Middle frontal gyrus (tissue), 1 donor: Measurements from ENCODE around the gene TVP23C.

Source experiments
- DNase-seq: peaks from one replicate; pipeline ENCODE4 v3.0.0-alpha.2; 2015; ENCODE audit warnings: low spot score; ENCODE audit errors: extremely low spot score

Gene TVP23C

DNA sequence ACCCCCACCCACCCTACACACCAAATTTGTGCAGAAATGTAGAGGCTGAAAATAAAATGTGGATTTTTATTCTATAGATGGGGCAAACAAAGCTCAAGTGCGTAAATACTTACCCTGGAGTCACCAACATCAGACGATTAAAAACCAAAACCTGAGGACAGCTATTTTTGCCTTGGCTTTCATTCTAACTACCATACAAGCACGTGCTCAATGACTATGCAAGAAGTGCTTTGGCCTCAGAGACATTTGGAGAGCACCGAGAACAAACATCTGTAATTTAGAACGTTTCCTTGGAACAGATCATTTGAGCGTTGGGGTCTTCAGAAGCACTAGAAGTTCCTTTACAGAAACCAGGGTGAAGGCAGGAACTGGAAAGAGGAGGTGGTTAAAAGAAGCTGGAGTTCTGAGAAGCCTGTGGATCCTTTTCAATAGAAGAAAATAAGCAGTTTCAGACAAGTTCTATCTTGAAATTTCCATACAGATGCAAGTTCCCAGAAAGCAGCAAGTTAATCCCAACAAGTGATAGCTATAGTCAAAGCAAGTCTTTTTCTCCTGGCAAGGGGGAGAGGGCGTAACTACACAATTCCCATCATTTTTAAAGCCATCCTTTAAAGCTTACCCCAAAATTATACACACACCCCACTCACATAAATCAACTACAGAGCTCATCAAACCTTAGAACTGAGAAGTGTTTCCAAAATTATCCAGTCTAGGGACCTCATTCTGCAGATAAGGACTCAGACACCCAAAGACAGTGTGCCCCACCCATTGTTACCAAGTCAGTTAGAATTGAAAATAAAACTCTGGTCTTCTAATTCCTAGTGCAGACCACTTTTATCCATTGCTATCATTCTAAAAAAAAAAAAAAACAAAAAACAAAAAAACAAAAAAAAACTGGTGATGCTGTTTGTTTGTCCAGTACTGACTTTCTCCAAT is 66.3 kb downstream of the TVP23C start:
- no peak for DNase-seq

DNA sequence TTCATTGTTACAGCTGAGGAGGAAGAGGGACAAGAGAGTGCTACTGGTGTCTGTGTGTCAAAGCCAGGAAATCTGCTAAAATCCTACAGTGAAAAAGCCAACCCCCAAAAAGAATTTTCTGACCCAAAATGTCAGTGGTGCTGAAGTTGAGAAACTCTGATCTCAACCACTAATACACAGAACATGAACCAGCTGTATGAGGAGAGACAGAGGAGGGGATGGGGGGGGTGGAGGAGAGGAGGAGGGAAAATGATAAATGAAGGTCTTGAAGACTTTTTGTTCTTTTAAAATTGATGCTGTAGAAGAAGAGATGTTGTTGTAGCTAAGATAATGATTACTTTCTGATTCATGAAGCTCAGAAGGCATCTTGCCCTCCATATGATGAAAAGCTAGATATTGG is 68.5 kb downstream of the TVP23C start:
- no peak for DNase-seq

DNA sequence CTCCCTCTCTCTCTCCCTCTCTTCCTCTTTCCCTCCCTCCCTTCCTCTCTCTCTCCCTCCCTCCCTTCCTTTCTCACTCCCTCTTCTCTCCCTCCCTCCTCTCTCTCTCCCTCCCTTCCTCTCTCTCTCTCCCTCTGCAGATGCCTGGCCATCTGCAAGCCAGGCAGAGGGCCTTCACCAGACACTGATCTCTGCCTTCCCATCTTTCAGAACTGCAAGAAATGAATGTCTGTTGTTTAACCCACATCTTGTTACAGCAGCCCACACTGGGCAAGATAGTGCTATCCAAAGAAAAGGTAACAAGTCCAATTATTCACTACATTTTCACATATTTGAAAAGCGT is 69.6 kb downstream of the TVP23C start:
- no peak for DNase-seq

DNA sequence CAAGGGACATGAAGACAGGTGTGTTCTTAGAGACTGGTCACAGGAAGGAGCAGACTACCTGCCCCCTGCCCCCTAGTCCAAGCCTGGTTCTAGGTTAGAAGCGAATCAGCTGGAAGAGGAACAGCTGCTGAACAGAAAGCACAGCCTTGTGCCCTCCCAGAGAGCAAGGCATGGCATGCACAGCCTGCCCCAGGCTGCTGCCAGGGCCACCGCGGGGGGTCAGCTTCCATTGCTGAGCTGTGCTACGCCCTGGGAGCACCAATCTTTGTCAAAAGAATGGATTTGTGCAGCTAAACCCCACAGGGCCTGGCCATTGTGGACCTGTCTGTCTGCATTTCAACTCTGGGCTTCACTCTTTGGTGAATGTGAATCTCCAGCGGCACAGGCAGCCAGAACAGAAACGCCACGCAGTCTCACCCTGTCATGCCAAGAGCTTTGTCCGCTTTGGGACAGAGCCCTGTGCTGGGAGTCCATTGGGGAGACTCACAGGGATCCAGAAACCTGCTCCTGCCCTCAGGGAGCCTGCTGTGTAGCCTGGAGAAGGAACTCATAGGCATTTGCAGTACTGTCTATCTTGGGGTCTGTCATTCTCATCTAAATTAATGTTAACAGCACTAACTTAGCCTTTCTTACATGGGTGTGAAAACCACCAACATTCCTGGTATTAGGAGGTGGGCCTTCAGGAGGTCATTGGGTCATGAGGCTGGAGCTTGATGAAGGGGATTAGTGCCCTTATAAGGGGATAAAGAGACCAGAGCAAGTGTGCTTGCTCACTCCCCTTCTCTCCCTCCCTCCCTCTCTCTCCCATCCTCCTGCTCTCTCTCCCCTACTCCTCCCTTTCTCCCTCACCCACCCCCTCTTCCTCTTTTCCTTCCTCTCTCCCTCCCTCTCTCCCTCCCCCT is 70.2 kb downstream of the TVP23C start:
- DNase-seq, result no peak

DNA sequence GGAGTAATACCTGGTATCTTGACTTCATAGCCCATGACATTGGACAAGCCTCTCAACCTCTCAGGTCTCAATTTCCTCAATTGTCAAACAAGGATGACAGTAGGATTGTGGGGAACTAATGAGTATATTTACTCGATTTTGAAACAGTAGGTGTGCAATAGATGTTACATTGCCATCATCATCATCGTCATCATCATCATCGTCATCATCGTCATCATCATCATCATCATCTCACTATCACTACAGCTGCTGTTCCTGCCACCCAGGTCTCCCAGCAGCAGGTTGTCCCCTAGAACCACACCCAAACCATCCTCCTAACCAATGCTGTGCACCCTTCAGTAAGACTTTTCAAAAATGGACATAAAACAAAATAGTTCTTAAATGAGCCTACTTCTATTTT is 71.1 kb downstream of the TVP23C start:
- DNase-seq, result no peak

DNA sequence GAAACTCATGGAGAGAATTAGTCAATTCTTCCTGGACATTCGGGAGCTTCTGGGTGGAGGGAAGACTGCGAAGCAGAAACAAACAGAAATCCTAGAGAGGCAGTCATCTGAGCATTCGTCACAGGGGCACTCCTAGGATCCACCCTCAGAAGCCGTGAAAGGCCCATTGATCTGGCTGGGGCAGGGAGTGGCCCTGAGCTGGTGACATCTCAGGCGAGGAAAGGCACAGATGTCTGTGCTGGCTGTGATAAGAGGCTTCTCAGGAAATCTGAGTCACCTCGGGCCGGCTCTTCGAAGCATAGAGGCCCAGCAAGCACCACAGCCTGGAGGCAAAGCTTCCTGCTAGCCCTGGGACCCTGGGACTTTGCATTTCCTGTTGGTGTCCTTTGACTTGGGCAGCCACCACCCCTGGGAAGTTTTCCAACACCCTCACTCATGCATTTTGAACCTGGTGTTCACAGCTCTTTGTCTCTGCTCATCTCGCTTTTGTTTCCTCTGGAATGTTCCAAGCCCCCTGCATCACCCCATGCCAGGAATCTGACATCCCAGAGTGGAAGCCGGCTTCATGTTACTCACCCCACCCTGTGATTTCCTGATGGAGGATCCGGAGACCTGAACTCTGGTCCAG is 72.5 kb downstream of the TVP23C start:
- peak; percentile 49 for DNase-seq

DNA sequence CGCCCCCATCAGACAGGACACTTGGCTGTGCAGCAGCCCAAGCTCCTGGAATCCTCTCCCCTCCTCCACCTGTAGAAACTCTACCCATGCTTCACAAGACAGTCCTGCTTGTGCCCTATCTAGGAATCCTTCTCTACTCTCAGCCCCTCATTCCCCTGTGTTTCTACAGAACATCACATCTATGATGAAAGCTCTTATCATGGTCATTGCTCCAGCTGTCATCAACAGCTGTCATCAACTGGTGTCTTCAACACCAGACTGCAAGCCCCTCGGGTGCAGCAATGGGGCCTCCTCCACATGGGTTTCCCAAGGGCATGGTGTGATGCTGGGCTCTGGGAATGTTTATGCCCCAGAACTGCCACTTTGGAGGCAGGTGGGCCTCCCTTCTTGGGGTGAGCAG is 74.7 kb downstream of the TVP23C start:
- no peak for DNase-seq

DNA sequence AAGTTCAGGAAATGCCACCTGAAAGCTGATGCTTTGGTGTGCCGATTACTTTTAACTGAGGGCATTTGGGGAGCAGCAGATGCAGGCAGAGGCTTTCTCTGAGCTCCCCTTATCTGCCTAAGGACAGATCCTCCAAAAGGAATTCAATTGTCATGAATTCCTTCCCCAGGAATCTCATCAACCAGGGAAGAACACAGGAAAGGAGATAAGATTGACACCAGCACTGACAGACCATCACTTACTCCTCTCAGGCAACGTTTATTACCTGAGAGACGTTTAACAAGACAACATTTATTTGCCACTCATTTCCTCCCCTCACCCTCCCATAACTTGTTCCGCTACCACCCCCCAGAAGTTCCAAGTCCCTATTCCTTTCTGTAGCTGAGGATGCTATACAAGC is 78.2 kb downstream of the TVP23C start:
- no peak for DNase-seq

DNA sequence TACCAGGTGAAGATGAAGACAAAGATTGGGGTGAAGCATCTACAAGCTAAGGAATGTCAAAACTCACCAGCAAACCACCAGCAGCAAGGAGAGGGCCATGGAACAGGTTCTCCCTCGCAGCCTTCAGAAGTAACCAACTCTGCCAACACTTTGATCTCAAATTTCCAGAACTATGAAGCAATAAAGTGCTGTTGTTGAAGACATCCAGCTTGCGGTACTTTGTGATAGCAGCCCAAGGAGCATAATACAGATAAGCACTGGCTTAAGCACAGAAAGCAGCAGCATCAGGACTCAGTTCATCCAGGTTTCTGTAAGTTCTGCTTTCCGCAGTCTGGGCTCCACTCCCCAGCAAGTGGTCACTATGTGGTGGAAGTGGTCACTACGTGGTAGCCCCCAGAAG is 79.9 kb downstream of the TVP23C start:
- no peak for DNase-seq

DNA sequence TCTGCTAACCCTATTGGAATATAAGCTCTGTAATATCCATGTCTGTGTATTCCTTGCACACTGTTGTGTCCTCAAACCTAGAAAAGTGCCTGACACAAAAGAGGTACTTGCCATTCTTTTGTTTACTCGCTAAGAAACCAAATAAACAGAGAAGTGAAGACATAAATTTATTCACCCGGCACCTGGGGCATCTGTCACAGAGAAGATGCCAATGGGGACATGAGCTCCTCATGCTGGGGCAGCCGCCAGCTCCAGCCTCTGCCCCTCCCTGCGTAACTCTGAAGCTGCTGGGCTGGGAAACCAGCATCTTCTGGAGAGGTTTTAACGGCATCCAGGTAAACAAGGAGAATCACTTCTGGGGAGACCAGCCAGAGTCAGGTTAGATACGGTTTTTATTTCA is 80.8 kb downstream of the TVP23C start:
- DNase-seq, result no peak

DNA sequence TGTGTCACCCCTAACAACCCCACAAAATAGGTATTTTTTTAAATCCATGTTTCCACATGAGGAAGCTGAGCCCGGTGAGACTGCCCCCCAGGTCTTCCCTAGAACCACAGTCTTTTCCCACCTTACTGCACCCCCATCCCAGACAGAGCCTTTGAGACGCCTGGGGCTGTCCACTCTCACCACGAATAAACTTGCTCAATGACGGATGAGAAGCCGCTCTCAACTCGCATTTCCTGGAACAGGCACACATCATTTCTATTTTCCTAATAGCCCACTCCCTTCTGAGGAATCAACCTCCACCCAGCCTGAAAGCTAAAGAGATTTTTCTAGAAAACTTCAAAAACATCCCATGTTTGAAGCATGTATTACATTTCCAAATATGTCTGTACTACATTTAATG is 81.8 kb downstream of the TVP23C start:
- DNase-seq, result no peak

DNA sequence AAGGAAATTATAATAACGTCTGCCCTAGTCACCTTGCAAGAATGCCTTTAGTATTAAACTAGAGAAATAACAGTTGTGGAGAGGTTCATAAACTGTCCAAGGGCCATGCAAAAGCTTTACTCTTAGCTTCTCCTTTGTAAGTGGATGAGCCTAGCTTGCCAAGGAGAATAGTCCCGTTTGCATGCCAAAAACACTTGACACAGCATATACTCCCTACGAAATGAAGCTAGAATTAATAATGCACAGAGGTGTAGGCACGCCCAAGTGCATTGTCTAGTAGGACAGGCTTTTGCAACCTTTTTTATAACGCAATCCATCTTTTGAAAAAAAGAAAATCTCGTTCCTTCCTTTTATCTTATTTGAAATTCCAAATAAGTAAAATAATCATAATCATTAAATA is 83.1 kb downstream of the TVP23C start:
- DNase-seq, result no peak

DNA sequence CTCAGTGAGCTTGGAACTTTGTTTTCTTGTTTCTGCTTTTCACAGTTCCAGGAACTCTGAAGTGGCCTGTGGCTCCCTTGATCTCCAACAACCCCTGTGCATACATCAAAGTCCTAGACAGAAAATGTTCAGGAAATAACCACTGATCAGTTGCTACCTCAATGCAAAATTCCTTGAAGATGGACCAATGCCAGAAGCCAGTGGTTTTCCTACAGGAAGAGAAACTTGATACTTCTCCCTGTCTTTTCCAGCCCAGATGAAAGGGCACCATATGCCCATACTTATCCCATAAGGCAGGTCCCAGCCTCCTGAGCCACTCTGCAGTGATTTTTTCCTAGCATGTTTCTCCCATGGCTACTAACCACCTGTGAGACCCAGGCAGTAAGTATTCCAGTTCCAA is 83.6 kb downstream of the TVP23C start:
- no peak for DNase-seq

DNA sequence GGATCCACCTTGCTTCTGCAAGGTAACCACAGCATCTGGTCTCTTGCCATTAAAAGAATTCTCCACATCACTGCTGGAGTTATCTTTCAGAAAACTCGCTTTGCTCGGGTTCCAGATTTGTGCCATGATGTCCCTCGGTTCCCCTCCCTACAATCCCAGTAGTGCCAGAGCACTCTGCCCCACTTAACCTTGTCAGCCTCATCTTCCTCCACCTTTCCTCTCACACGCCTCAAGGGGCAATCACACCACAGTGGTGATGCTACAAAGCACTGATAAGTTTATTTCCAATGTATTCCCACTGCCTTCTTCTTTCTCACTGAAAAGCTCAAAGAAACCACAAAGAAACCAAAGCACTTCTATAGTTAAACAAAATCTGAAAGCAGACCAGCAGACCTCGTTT is 84.4 kb downstream of the TVP23C start:
- DNase-seq, result no peak

DNA sequence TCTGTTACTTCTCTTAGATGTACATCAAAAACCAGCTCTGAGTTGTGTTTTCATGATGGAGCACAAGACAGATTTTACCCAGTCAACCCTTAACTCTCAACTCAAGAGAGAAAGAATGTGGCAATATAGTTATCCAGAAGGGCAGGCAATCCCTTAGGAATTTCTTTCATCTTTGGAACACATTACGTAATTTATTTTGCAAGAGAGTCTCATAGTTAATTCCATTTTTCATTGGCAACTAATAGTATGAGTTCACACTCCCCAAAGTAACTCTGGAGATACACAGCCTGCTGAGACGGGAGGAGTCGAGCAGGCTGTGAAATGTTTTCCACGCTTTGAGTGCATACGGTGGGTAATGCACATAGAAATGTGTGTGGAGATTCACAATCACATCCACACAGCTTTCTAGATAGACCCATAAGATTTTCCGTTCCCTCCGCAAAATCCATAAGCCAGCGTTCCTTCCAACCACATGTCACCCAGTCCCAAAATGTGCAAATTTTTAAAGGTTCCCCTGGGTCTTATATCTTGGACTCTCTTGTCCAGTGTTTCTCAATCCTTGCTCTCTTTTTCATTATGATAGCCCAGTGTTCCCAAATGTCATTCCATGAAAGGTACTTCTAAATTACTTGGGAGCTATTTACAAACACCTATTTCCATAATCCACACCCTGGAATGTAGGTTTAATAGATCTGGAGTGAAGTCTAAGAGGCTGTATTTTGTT is 87.5 kb downstream of the TVP23C start:
- DNase-seq, result no peak

DNA sequence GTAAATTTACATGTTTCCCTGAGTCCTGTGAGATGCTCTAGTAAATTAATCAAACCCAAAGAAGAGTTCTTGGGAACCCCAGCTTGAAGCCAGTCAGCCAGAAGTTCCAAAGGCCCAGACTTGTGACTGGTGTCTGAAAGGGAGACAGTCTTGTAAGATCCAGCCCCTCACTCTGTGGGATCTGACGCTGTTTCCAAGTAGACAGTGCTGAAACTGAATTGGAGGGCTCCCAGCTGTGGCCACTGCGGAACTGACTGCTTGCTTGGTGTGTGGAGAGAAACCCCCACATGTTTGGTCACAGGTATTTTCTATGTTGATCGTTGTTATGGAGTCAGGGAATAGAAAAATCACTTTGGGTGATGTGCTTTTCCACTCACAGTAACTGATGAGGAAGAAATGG is 90.4 kb downstream of the TVP23C start:
- no peak for DNase-seq

DNA sequence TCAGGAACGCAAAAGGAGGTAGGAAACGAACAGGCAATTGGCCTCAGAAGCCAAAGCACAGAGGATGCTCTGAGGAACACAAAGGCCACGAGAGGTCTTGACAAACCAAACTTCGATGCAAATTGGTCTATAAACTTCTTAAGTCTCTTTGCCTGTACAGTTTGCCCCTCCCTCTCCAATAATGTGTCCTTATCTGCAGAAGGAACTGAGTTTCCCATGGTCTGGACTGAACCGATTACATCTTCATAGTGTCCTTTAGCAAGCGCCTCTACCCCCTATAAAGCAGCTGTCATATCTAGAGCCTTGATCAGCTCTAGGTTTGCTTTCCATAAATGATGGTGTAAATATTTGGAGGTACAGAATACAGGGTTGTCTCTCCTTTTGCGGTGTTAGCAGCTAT is 92.7 kb downstream of the TVP23C start:
- no peak for DNase-seq

DNA sequence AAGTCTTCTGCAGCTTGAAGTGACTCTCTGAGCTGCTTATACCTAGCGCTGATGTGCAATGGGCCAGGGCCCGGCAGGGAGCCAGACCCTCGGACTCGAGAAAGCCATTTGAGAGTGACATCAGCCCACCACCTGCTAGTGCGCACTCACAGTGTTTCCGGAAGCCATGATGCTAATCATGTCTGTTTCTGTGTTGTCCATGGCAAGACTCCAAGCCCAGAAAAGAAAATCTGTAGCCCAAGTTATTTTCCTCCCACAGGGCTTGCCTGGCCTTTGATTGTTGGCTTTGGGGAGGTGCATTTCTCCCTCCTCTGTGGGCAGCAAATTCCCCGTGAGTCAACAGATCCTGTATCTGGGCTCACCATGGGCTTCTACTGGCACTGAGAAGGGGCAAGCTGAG is 94.0 kb downstream of the TVP23C start:
- DNase-seq, result no peak

DNA sequence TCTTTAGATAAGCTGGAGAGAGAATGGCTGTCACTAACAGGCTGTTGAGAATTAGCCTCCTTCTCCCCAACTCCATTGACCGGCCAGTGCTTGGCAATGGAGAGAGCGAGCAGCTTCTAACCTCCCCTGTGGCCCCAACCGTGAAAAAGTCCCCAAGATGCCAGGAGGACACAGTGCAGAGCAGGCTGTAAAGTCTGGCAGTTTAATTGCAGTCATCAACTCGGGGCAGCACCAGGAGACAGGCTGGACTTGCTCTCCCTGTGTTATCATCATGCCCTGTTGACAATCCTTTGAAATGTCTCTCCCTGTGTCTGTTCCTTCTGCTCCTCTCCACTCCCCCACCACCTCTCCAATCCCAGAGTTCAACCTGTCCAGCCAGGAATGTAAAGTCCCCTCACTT is 95.2 kb downstream of the TVP23C start:
- no peak for DNase-seq

DNA sequence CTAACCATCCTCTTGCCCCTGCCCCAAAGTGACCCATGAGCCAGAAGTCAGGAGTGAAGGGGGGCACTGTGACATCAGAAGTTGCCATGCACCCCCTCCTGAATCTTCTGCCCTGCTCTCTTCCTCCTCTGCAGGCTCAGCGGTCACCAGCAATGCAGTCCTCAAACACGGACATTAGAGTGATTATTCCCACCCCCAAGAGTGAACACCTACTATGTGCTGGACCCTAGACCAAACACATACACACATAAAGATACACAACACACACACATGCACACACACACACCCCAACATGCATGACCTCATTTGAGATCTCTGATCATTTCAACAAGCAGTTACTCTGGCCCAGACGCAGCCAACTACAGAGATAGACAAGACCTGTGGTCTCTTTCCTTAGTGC is 95.7 kb downstream of the TVP23C start, which contains the start of gene CDRT4:
TSS of gene CDRT4 (minus strand) at position 30 of the 400 bp plus-strand sequence. CDS start 27,383 bp downstream, outside the sequence.
- no peak for DNase-seq

DNA sequence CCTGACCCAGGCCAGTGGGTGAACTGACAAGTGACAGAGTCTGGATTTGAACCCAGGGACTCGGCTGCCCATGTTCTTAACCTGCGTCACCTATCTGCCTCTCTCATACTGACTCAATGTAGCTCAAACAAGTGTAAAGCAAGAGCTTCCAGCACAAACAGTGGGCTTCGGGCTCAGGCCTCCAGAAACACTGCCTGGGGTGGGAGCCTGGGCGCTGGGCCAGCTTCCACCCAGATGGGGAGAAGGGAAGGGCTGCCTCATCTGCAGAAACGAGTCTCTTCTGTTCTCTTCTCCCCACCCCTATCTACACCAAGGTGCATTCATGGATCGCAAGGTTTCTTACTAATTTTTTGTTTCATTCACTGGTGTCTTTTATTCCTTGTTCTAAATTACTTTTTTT is 97.2 kb downstream of the TVP23C start:
- no peak for DNase-seq
